SK-N-SH treated with all-trans-retinoic acid at 6 μM for 48 hours (cell line): ENCODE data around the gene CCL4.

ENCODE experiments used
- BACH2 ChIP-seq: fragments of 250-450 bp; sonication (Bioruptor Pico); IDR thresholded peaks from 2 replicates; pipeline ENCODE4 v1.9.0; 2021; ENCODE audit warnings: mild to moderate bottlenecking, borderline replicate concordance
- TCF4 ChIP-seq: fragments of 250-450 bp; sonication (Bioruptor Pico); IDR thresholded peaks from 2 replicates; pipeline ENCODE4 v1.8.0; 2021; ENCODE audit warnings: mild to moderate bottlenecking, moderate library complexity, borderline replicate concordance
- ZFP3 ChIP-seq: fragments of 250-450 bp; sonication (Bioruptor Pico); IDR thresholded peaks from 2 replicates; pipeline ENCODE4 v1.5.0; 2020; ENCODE audit warnings: mild to moderate bottlenecking, moderate library complexity
- ZNF8 ChIP-seq: fragments of 450-650 bp; formaldehyde crosslinking; IDR thresholded peaks from 2 replicates; pipeline ENCODE4 v1.5.0; 2020; ENCODE audit warnings: mild to moderate bottlenecking, moderate library complexity
- TF ChIP-seq, protein P1 (sequence below): fragments of 250-450 bp; sonication (Bioruptor Pico); IDR thresholded peaks from 2 replicates; pipeline ENCODE4 v1.5.1; 2020; ENCODE audit warnings: low read depth, mild to moderate bottlenecking, moderate library complexity
- TF ChIP-seq, protein P2 (sequence below): fragments of 250-450 bp; sonication (Bioruptor Pico); IDR thresholded peaks from 2 replicates; pipeline ENCODE4 v1.5.1; 2021; ENCODE audit warnings: mild to moderate bottlenecking, moderate library complexity

DNA sequence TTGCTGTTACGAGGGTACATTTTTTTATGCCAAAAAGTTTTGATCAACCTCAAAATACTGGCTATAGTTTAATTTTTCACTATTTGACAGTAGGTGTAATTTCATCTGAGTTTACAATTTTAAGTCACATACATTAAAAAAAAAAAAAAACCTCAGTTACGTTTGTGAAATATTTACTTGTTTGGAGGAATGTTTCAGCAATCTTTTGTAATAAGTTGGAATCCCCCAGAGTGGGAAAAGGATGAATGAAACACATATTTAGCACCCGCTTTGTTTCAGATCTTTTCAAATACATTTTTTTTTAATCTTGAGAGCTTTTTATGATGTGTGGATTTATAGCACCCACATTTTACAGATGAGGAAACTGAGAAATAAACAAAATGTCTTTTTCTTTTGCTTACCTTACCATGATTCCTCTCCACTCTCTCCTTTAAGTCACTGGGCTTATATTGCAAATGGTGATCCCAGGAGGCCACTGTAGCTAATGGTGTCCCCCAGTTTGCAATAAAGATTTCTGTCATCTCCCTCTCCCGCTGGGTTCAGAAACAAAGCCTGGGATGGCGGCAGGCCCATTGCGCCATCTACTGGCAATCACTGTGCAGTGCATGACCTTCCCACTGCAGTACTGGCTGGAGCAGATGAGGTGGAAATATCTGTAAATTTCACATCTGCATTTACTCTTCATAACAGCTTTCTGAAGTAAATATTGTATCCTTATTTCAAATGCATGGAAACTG is 45.1 kb downstream of the CCL4 start:
- TF ChIP-seq BACH2 (no peak), ZNF8 (CRISPR knock-in tag) (no peak), ZFP3 (no peak), TCF4 (no peak)
- TF ChIP-seq, protein P1, sequence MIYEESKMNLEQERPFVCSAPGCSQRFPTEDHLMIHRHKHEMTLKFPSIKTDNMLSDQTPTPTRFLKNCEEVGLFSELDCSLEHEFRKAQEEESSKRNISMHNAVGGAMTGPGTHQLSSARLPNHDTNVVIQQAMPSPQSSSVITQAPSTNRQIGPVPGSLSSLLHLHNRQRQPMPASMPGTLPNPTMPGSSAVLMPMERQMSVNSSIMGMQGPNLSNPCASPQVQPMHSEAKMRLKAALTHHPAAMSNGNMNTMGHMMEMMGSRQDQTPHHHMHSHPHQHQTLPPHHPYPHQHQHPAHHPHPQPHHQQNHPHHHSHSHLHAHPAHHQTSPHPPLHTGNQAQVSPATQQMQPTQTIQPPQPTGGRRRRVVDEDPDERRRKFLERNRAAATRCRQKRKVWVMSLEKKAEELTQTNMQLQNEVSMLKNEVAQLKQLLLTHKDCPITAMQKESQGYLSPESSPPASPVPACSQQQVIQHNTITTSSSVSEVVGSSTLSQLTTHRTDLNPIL (CRISPR knock-in tag), result no peak
- TF ChIP-seq, protein P2, sequence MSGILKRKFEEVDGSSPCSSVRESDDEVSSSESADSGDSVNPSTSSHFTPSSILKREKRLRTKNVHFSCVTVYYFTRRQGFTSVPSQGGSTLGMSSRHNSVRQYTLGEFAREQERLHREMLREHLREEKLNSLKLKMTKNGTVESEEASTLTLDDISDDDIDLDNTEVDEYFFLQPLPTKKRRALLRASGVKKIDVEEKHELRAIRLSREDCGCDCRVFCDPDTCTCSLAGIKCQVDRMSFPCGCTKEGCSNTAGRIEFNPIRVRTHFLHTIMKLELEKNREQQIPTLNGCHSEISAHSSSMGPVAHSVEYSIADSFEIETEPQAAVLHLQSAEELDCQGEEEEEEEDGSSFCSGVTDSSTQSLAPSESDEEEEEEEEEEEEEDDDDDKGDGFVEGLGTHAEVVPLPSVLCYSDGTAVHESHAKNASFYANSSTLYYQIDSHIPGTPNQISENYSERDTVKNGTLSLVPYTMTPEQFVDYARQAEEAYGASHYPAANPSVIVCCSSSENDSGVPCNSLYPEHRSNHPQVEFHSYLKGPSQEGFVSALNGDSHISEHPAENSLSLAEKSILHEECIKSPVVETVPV (CRISPR knock-in tag), result no peak
